DMS79 treated with DMSO at 0.1 percent for 48 hours (cell line): ENCODE measurements around the gene MAP3K19.
A peak's percentile ranks its signal among the peaks of the same experiment; 100 is the strongest.
"Not testable (repeated sequence)": the region's sequence is repeated elsewhere in the genome, so short reads cannot be mapped to it uniquely, and the experiment has no call there.

Source experiments
- DNase-seq: peaks from one replicate; lab custom pipeline; 2025; lab: John Stamatoyannopoulos, UW

The MAP3K19 gene

DNA sequence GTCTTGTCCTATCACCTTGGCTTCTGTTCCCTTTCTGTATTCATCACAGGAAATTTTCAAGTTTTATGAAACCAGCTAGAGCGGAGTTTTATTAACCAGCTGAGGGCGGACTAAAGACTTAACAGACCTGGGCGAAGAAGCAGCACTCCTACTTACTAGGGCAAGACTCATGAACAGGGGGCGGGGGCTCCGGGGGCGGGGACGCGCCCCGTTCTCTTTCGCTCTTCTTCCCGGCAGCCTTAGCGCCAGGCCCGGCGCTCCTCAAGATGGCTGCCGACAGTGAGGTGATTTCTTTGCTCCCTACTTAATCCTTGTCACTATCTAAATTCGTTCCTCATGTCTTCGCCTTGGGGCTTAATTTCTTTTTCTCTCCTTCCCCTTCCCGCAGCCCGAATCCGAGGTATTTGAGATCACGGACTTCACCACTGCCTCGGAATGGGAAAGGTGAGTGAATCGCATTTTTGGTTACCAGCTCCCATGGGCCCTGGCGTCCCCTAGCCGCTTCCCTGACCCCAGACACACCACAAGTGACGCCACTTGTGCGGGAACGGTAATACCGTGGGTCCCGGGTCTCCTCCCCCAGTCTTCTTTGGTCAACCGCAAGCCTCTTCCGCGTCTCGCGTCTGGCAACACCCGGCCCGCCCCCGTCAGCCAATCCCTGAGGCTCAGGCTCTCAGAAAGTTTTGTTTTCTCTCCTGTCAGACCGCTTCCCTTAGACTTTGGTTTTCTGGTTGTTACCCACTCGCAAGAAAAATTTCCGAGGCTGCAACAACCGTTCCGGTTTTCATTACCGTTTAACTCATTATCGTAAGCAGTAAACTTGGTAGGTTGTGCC lies 5.0 kb upstream of the MAP3K19 start, which contains the start of gene RAB3GAP1:
RAB3GAP1 (plus strand) TSS at position 251 of the 835 bp plus-strand sequence; CDS start at position 267, 16 bp downstream.
- peak; percentile 79 for DNase-seq

DNA sequence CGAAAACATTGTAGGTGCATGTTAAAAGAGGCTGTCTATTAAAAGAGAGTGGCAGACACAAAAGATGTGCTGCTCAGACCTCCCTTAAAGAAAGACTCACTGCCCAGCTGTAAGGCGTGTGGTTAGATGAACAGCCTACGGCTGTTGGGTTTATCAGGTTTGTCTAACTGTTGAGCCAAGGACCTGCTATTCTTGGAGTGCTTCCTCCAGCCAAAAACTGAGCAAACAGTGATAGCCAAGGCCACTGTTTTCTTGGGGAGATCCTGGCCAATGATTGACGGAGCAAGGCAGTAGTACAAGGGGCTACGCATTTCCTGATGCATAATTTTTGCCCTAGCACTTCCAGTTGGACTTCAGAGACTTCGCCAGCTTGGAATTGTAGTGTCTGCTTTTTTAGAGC lies 3.4 kb upstream of the MAP3K19 start:
- no peak for DNase-seq

DNA sequence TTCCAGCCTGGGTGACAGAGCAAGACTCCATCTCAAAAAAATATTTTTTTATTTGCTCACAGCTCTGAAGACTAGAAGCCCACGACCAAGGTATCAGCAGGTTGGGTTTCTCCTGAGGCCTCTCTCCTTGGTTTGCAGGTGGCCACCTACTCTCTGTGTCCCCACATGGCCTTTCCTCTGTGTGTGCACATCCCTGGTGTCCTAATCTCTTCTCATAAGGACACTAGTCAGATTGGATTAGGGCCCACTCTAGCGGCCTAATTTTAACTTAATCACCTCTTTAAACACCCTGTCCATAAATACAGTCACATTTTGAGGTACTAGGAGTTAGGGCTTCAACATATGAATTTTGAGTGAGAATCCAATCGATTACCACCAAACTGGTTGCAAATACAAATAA lies 2.9 kb upstream of the MAP3K19 start:
- no peak for DNase-seq

DNA sequence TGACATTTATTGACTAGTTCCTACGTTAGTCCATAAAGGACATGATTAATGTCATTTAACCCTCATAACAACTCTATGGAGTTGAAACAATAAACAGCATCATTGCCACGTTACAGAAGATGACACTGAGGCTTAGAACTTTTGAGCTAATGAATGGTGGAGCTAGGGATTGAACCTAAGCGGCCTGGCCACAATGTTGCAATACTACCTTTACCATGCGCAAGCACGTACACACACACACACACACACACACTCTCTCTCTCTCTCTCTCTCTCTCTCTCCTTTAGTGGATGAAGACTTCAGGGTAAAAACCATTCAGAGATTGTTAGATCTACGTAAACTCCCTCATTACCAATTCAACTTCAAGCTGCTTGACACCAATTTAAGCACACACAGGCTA lies 875 bp upstream of the MAP3K19 start:
- no peak for DNase-seq

DNA sequence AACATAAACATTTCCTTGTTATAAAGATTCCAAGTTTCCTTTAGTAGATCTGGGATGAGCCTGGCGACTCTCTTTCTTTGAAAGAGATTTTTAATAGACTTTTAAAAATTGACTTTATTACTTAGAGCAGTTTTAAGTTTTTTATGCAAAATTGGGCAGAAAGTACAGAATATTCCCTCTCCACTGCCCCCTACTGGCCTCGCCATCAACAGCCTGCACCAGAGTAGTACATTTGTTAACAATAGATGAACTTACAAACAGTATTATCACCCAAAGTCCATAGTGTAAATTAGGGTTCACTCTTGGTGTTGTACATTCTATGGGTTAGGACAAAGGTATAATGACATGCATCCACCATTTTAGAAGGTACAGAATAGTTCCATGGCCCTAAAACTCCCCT lies 3.9 kb downstream of the MAP3K19 start:
- no peak for DNase-seq

DNA sequence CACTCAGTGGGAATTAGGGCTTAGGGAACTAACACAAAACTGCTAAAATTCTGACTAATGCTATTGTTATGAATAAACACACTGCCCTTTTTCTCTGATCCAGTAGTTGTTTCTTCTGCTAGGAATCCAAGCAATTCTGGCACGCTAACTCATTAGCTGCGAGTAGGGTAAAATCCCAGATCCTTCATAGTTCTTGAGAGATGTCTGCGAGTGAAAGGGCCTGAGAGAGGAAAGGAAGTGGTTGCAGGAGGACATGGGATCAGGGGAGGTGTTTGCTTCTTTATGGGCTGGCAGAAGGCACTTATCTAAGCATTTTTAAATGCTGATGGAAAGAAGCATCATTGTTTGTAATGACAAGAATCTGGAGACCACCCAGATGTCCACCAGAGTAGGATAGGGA lies 9.4 kb downstream of the MAP3K19 start:
- no peak for DNase-seq

DNA sequence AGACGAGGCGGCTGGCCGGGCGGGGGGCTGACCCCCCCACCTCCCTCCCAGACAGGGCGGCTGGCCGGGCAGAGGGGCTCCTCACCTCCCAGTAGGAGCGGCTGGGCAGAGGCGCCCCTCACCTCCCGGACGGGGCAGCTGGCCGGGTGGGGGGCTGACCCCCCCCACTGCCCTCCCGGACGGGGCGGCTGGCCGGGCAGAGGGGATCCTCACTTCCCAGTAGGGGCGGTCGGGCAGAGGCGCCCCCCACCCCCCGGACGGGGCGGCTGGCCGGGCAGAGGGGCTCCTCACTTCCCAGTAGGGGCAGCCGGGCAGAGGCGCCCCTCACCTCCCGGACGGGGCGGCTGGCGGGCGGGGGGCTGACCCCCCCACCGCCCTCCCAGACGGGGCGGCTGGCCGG lies 14.0 kb downstream of the MAP3K19 start:
- not testable (repeated sequence) for DNase-seq

DNA sequence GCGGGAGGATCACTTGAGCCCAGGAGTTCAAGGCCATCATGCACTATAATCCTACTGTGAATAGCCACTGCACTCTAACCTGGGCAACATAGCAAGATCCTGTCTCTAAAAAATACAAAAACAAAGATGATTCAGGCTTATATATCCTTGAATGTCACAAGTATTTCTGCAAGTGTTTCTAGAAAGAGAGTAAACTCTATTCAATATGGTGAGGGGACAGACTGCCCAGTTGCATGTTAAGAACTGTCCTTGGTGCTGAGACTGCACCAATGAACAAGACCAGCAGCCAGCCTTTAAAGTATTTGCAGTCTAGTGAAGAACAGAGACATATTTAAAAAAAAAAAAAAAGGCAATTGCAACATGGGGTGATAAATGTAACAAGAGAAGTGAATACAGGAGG lies 16.4 kb downstream of the MAP3K19 start:
- DNase-seq = no peak

DNA sequence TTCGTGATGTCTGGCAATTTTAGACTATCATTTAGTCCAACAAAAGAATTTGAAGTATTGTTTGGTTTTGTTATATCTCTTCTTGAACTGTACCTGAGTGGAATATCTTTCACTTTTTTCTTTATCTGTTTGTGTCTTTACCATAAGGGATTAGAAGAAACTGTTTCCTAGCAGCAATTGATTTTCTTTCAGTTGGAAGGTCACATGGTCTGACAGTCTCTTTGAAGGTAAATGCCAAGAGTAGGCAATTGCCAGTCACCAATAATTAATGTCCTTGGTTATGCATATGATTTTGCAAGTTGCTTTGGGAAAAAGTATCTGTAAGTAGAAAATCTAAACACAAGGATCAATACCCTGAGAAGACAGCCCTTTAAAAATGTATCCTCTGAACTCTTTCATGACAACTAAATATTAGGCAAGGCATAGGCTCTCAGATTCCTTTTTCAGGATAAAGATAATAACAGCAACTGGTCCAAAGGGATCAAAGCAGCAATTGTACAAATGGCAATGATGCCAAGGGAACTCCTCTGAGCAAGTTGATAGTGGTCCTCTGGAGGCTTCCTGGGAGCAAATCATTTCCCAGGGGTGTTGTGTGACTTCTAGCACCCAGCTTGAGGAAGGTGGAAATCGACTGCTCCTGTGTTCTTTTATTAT lies 17.6 kb downstream of the MAP3K19 start:
- DNase-seq = no peak

DNA sequence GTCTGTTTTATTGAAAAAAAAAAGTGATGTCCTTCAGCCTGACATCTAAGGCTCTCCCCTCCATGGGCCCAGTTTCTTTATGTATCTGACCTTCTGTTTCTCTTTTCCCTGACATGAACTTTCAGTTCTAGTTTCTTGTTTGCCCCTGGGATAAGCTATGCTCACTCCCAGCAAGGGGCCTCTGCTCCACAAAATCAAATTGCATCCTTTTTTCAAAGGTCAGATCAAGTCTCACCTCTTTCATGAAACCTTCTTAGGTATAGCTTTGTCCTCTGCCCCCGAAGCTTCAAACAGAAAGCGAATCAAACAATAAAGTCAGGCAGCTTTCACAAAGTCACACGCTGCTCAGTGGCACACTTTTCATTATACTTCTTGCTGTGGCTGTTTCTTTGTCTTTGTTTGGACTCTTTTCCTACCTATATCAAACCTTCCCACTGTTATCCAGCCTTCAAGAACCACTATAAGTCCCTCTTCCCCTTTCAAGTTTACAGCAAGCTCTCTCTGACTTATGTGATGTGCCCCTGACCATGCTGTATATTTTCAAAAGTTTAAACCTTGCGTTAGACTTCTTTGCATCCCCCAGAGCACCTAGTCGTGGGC lies 23.3 kb downstream of the MAP3K19 start:
- DNase-seq = no peak

DNA sequence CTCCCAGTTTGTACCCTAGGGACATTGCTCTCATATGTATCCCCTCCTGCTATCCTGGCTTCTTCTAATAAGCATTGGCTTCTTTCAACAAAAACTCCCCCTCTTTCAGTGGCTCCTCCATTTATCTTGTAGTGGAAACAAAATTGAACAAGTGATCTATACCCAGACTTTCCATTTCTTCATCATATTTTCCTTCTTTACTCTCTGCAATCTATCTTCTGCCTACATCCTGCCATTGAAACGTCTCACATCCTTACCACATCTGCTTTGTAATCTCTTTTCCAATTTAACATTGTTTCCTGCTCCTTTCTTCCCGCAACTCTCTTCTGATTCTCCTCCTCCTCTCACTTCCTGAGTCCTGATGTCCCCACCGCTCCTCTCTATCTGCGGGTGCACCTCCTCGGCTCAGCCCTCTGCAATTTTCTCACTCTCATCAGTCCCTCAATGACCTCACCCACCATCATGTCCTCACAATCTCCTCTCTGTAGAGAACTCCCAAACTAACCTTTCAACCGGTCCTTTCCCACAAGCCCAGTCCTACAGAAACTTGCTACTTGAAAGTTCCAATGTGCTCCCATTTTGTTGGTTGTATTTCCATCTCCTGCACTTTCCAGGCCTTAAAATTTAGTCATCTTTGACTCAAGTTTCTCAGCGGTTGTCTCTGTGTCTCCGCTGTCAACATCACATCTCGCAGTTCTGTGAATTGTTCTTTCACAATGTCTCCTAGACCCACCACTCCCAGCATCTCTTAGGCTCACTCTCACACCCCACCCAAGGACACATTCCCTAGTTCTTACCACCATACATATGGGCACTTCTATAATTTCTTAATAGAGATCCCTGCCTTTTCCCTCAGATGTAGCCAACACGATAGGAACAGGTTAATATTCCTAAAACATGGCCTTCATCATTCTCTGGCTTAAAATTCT lies 24.0 kb downstream of the MAP3K19 start:
- no peak for DNase-seq

DNA sequence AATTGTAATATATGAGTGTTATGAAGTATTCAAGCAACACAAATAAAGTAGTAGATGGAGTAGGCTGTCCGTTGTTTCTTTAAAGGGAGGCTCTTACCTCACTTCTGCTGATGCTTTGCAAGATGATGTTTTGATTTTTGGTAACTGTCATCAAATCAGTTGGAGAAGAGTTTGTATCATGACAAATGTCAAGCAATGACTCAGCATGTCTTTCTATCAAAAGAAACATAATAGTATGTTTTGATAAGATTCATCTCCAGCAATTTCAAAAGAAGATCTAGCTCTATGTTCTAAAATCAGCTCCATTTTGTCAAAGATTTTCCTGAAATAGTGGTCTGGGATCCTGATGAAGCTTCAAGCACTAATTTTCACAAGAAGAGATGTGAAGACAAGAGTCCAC lies 25.6 kb downstream of the MAP3K19 start:
- no peak for DNase-seq

DNA sequence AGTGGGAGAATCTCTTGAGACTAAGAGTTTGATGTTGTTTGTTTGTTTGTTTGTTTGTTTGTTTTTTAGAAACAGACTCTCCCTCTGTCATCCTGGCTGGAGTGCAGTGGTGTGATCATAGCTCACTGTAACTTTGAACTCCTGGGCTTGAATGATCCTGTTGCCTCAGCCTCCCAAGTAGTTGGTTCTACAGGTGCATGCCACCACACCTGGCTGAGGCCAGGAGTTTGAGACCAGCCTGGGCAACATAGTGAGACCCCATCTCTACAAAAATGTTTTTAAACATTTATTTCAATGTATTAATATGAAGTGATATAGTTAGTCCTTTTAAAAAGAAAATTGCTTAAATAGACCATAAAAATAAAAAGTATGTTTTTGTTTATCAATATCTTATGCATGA lies 35.6 kb downstream of the MAP3K19 start:
- no peak for DNase-seq

DNA sequence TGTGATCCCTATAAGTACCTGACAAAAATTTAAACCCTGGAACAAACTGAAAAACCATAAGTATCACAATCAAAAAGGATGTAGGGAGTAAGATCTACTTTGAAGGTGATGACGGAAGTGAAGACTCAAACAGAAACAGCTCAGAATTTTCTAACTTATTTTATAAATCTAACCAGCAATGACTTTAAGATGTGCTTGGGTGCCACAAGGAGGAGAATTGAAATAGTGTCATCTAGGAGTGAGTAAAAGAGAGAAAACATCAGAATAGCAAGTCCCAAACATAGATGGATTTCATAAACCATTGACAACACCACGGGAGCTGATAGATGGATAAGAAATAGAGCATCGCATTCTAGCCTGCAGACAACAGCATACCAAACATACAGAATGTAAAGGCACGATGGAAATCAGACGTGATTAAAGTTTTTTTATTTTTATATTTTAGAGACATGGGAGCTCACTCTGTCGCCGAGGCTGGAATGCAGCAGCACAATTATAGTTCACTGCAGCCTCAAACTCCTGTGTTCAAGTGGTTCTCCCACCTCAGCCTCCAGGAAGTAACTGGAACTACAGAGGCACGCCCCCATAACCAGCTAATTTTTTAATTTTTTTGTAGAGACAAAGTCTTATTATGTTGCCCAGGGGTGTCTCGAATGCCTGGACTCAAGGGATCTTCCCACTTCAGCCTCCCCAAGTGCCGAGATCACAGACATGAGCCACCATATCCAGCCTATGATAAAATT lies 36.9 kb downstream of the MAP3K19 start:
- no peak for DNase-seq

DNA sequence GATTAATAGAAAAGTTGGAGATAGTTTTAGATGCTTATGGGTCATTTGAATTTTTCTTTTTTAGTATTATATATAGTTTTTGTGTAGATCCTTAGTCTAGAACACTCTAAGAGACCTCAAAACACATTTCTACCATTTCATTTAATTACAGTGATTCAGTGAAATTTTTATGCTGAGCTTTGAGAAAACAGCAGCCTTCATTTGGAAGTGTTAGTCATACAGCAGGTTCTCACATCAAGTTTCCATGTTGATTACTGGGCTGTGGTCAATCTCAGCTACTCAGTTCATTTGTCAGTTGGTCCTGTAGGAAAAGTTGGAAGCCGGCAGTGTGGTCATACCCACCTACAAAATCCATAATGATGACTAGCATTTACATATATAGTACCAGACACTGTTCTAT lies 37.9 kb downstream of the MAP3K19 start:
- DNase-seq = no peak

DNA sequence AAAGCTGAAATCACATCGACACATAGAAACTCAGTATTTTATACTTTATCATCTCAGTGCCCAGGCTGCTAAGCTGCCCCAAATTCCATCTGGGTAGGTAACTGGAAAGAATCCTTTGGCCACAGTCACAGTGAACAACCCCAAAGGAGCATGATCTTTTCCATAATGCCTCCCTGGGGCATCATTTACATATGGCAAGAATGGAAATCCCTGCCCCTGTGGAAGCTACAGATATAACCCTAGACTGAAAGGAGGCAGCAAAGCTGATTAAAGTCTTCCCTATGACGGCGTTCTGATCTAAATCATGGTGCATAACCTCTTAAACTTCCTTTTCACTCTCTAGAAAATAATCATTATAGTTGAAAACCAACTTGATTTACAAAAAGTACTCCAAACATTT lies 41.5 kb downstream of the MAP3K19 start:
- no peak for DNase-seq

DNA sequence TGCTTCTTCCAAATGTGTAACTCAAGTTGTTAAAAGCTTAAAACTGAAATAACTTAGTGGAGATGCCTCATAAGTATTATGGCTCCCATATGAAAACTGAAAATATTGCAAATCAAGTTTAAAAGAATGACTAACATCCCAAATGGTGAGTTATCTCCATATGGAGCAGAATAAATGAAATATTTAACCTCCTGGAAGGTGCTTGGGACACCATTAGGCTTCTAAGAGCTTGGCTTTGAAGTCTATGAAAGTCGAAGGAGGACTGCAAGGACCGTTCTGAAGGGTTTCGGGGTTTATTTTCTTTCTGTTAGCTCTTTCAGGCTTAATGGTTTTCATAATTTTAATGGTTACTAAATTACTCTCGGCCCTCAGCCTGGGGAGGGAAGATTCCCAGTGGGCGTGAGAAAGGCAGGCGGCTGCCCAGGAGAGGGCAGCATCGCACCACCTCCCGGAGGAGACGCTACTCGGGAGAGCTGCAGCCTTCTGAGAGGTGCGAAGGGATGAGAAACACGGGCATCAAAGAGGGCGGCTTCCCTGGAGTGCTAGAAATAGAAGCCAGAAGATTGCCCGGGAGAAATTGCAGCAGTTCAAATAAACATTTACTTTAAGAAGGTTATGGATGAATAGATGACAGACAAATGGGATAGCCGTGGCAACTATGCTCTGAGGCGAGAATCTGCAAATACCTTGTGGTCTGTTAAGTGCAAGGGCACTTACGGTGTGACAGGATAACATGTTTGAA lies 43.1 kb downstream of the MAP3K19 start:
- peak; percentile 71 for DNase-seq

DNA sequence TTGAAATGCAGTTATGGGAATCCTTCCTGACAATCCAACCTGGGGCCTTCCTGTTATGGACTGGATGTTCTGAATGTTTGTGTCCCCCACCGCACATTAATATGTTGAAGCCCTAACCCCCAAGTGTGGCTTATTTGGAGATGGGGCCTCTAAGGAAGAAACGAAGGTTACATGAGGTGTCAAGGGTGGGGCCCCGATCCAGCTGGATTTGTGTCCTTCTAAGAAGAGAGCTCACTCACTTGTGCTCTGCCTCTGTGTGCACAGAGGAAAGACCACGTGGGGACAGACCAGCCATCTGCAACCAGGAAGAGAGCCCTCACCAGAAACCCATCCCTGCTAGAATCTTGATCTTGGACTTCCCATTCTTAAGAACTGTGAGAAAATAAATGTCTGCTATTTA lies 44.4 kb downstream of the MAP3K19 start:
- no peak for DNase-seq

DNA sequence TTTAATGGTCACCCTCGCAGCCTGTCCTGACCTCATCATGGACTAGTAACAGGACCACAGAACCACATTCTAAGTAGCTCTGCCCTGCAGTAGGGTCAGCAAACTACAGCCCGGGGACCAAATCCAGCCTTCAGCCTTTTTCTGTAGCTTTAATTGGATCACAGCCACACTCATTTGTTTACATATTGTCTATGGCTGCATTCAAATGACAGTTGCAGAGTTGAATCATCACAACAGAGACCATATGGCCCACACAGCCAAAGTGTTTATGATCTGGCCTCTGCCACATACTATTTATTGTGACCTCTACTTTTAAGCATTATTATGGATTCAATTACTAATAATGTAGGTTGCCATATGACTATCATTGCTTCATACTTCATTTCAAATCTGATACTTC lies 47.7 kb downstream of the MAP3K19 start:
- DNase-seq = no peak

DNA sequence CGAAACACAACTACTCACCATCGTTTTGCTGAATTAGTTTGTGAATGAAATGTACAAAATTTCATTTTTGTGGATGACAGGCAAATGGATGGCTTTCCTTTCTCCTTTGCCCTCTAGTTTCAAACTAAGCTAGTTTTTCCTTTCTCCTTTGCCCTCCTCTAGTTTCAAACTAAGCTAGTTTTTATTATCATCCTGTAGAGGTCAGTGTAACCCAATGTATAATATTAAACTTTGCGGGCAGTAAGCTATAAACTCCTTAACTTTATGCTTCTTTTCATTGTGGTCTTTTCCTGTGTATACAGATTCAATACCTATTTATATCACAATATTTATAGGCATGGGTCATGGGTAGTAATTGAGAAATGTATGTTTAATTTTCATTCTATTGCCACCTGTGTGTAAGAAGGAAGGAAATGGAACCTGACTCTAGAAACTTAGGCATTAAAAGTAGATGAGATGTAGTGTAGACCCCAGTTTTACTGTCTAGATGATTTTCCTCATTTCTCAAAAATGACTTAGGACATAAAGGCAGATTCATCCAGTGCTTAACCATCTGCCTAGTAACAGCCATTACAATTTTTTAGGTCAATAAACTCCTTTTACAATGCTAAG lies 58.1 kb downstream of the MAP3K19 start:
- DNase-seq = peak; percentile 49
